ENCODE results near the gene SLC36A1. TPM values are rescaled to one million over a fixed set of nuclear protein-coding genes. Genes with fewer than 3 reads are reported as not detected.
A peak's percentile ranks its signal among the peaks of the same experiment; 100 is the strongest.

Gene SLC36A1
- polyA plus RNA-seq, 1 donor (not counting 4 experiments of a cell fraction or from before 2014, with no cell fraction given) = 9.6 TPM

DNA sequence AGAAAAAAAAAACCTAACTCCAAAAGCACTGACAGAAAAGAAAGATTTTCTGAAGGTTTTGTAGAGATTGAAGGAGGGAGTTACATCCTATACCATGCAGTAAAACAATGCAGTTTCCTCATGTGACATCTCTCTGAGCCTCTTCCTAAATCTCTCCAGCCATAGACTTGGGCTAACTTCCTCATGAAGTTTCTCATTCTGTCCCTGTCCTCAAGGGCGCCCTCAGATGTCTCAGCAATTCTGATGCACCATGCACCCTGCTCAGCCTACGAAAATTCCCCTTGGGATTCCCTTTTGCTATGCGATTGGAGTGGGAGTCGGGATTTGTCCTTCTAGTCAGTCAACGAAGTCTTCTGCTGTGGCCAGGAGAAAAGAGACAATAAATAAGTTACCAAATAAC is 74.8 kb downstream of the SLC36A1 start:
- H3K4me1 ChIP-seq (ENCODE audit: control insufficient read depth, extremely low read depth, insufficient read depth, low read length) = no peaks in the 10 kb centered on the region
- no peak overlapping the region for H3K9ac ChIP-seq (ENCODE audit: control insufficient read depth, extremely low read depth, insufficient read depth, low read length)
- no peaks in the 10 kb centered on the region for H3K9me1 ChIP-seq (ENCODE audit: control insufficient read depth, extremely low read depth, insufficient read depth, low read length)
- H3K27ac ChIP-seq (ENCODE audit: control insufficient read depth, insufficient read depth, low read length) = no peak overlapping the region
- peaks cover 65 to 85% of the 10 kb centered on the region in 2 experiments for H3K36me3 ChIP-seq (ENCODE audit: control insufficient read depth in 2 of 2, extremely low read depth in 1 of 2, insufficient read depth in 2 of 2, low read length in 2 of 2)
- no peak overlapping the region for H3K4me3 ChIP-seq (ENCODE audit: control insufficient read depth in 2 of 3, extremely low read depth in 1 of 3, insufficient read depth in 2 of 3, low read depth in 1 of 3, low read length in 3 of 3)
- no peak overlapping the region for H2AFZ ChIP-seq (ENCODE audit: control insufficient read depth, low read length)
- no peaks in the 10 kb centered on the region for H3K27me3 ChIP-seq (ENCODE audit: control insufficient read depth, extremely low read depth, insufficient read depth, low read length)
- no peak overlapping the region for H3K4me2 ChIP-seq (ENCODE audit: control insufficient read depth, extremely low read depth, insufficient read depth, low read depth, low read length)
- H3K79me2 ChIP-seq (ENCODE audit: control insufficient read depth, insufficient read depth, low read length) = peaks cover 5% of the 10 kb centered on the region
- no peak for DNase-seq (ENCODE audit: low read depth, low spot score)
- no peak for FAIRE-seq
- H3K9me3 ChIP-seq (ENCODE audit: control insufficient read depth, low read depth, low read length) = no peaks in the 10 kb centered on the region
- no peak for TF ChIP-seq EZH2 (IDR thresholded peaks at IDR 0.05; ENCODE audit: low read length)
- TF ChIP-seq, protein P1, sequence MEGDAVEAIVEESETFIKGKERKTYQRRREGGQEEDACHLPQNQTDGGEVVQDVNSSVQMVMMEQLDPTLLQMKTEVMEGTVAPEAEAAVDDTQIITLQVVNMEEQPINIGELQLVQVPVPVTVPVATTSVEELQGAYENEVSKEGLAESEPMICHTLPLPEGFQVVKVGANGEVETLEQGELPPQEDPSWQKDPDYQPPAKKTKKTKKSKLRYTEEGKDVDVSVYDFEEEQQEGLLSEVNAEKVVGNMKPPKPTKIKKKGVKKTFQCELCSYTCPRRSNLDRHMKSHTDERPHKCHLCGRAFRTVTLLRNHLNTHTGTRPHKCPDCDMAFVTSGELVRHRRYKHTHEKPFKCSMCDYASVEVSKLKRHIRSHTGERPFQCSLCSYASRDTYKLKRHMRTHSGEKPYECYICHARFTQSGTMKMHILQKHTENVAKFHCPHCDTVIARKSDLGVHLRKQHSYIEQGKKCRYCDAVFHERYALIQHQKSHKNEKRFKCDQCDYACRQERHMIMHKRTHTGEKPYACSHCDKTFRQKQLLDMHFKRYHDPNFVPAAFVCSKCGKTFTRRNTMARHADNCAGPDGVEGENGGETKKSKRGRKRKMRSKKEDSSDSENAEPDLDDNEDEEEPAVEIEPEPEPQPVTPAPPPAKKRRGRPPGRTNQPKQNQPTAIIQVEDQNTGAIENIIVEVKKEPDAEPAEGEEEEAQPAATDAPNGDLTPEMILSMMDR (optimal IDR thresholded peaks at IDR 0.05 in 1 of 3, IDR thresholded peaks at IDR 0.05 in 1 of 3, conservative IDR thresholded peaks at IDR 0.05 in 1 of 3; ENCODE audit: extremely low read depth in 1 of 3, insufficient read depth in 2 of 3, low read length in 3 of 3) = no peak
- dilution Hi-C loops (cut with MboI; ENCODE audit: extremely low pct_ligation_motif_present, low sequenced_read_pairs) = no loop called here
- peaks cover 8% of the 10 kb centered on the region for H4K20me1 ChIP-seq (ENCODE audit: control insufficient read depth, extremely low read depth, insufficient read depth, low read length)

DNA sequence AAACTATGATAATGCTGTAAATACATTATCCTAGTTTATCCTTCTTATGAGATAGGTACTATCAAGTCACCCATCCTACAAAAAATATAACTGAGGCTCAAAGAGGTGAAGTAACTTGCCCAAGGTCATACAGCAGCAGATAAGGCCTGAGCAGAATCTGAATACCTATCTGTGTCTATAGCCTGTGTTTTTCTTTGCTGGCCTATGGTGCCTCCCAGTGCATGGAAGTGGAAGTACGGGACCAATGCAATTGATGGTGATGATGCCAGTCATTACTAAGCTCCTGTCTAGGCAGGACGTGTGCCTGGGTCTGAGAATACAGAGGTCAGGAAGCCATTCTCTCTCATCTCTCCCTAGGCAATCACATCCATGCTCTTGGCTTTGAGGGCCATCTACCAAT is 75.9 kb downstream of the SLC36A1 start:
- FAIRE-seq = peak; percentile 60
- Histone ChIP-seq H3K79me2 (ENCODE audit: control insufficient read depth, insufficient read depth, low read length) (peaks cover 4% of the 10 kb centered on the region), H3K27ac (ENCODE audit: control insufficient read depth, insufficient read depth, low read length) (no peak overlapping the region), H3K9me3 (ENCODE audit: control insufficient read depth, low read depth, low read length) (no peaks in the 10 kb centered on the region), H3K9me1 (ENCODE audit: control insufficient read depth, extremely low read depth, insufficient read depth, low read length) (no peaks in the 10 kb centered on the region), H3K27me3 (ENCODE audit: control insufficient read depth, extremely low read depth, insufficient read depth, low read length) (no peaks in the 10 kb centered on the region), H3K4me2 (ENCODE audit: control insufficient read depth, extremely low read depth, insufficient read depth, low read depth, low read length) (no peak overlapping the region), H3K4me1 (ENCODE audit: control insufficient read depth, extremely low read depth, insufficient read depth, low read length) (peaks cover 5% of the 10 kb centered on the region), H3K9ac (ENCODE audit: control insufficient read depth, extremely low read depth, insufficient read depth, low read length) (no peak overlapping the region), H3K4me3 (ENCODE audit: control insufficient read depth in 2 of 3, extremely low read depth in 1 of 3, insufficient read depth in 2 of 3, low read depth in 1 of 3, low read length in 3 of 3) (no peak overlapping the region), H4K20me1 (ENCODE audit: control insufficient read depth, extremely low read depth, insufficient read depth, low read length) (peaks cover 8% of the 10 kb centered on the region), H2AFZ (ENCODE audit: control insufficient read depth, low read length) (no peak overlapping the region), H3K36me3 (ENCODE audit: control insufficient read depth in 2 of 2, extremely low read depth in 1 of 2, insufficient read depth in 2 of 2, low read length in 2 of 2) (peaks cover 61 to 87% of the 10 kb centered on the region in 2 experiments)
- DNase-seq (ENCODE audit: low read depth, low spot score) = no peak
- dilution Hi-C loops (cut with MboI; ENCODE audit: extremely low pct_ligation_motif_present, low sequenced_read_pairs) = no loop called here
- TF ChIP-seq, protein P1 (optimal IDR thresholded peaks at IDR 0.05 in 1 of 3, IDR thresholded peaks at IDR 0.05 in 1 of 3, conservative IDR thresholded peaks at IDR 0.05 in 1 of 3; ENCODE audit: extremely low read depth in 1 of 3, insufficient read depth in 2 of 3, low read length in 3 of 3) = peak; percentile 57 to 69 (median 61)
- TF ChIP-seq EZH2 (IDR thresholded peaks at IDR 0.05; ENCODE audit: low read length) = no peak
